ENCODE measurements around the gene CENPA.
A peak's percentile ranks its signal among the peaks of the same experiment; 100 is the strongest.
"Not testable (repeated sequence)": the region's sequence is repeated elsewhere in the genome, so short reads cannot be mapped to it uniquely, and the experiment has no call there.

The CENPA gene

GRCh38 chr2:26785431-26786206, at the start of gene CENPA:
Gene CENPA (plus strand): TSS chr2:26786056. CDS start chr2:26786197, 141 bp downstream.
- DNase-seq = peak; percentile 99 to 100

GRCh38 chr2:26737221-26737620, 48.6 kb upstream of the CENPA start:
- no peak for DNase-seq

GRCh38 chr2:26738481-26738880, 47.4 kb upstream of the CENPA start:
- no peak for DNase-seq

GRCh38 chr2:26739514-26739913, 46.3 kb upstream of the CENPA start:
- no peak for DNase-seq

- no peak for DNase-seq
Observed at GRCh38 chr2:26740346-26740745, 45.5 kb upstream of the CENPA start.

- no peak for DNase-seq
Observed at GRCh38 chr2:26740890-26741302, 45.0 kb upstream of the CENPA start.

- DNase-seq = no peak
Observed at GRCh38 chr2:26742048-26742770, 43.6 kb upstream of the CENPA start.

- no peak for DNase-seq
Observed at GRCh38 chr2:26743852-26744251, 42.0 kb upstream of the CENPA start.

- DNase-seq = no peak
Observed at GRCh38 chr2:26744953-26745352, 40.9 kb upstream of the CENPA start.

GRCh38 chr2:26745609-26746327, 40.1 kb upstream of the CENPA start:
- peak; percentile 59 to 92 for DNase-seq

- no peak for DNase-seq
Observed at GRCh38 chr2:26746934-26747333, 38.9 kb upstream of the CENPA start.

GRCh38 chr2:26749787-26750420, 36.0 kb upstream of the CENPA start:
- DNase-seq = not testable (repeated sequence)

GRCh38 chr2:26750467-26750866, 35.4 kb upstream of the CENPA start:
- DNase-seq = not testable (repeated sequence)

GRCh38 chr2:26752656-26753055, 33.2 kb upstream of the CENPA start:
- no peak for DNase-seq

GRCh38 chr2:26754539-26754938, 31.3 kb upstream of the CENPA start:
- DNase-seq = no peak

GRCh38 chr2:26754972-26755670, 30.7 kb upstream of the CENPA start:
- no peak for DNase-seq

- DNase-seq = peak in 1 of 2 donors; percentile 44
Observed at GRCh38 chr2:26756337-26756736, 29.5 kb upstream of the CENPA start.

GRCh38 chr2:26757873-26758789, 27.7 kb upstream of the CENPA start:
- peak in 1 of 2 donors; percentile 36 for DNase-seq

GRCh38 chr2:26758790-26759321, 27.0 kb upstream of the CENPA start:
- DNase-seq = no peak

GRCh38 chr2:26759845-26760244, 26.0 kb upstream of the CENPA start:
- no peak for DNase-seq

GRCh38 chr2:26760991-26761390, 24.9 kb upstream of the CENPA start:
- not testable (repeated sequence) for DNase-seq
